GM18909 (cell line): ENCODE results near the gene TNNC1.

Source experiments
- ATAC-seq: cut with Tn5 transposase; IDR thresholded peaks from one replicate; pipeline ENCODE4 v1.9.1; 2021; ENCODE audit warnings: mild to moderate bottlenecking; ENCODE audit not compliant: unreplicated experiment, poor library complexity

TNNC1 gene

DNA sequence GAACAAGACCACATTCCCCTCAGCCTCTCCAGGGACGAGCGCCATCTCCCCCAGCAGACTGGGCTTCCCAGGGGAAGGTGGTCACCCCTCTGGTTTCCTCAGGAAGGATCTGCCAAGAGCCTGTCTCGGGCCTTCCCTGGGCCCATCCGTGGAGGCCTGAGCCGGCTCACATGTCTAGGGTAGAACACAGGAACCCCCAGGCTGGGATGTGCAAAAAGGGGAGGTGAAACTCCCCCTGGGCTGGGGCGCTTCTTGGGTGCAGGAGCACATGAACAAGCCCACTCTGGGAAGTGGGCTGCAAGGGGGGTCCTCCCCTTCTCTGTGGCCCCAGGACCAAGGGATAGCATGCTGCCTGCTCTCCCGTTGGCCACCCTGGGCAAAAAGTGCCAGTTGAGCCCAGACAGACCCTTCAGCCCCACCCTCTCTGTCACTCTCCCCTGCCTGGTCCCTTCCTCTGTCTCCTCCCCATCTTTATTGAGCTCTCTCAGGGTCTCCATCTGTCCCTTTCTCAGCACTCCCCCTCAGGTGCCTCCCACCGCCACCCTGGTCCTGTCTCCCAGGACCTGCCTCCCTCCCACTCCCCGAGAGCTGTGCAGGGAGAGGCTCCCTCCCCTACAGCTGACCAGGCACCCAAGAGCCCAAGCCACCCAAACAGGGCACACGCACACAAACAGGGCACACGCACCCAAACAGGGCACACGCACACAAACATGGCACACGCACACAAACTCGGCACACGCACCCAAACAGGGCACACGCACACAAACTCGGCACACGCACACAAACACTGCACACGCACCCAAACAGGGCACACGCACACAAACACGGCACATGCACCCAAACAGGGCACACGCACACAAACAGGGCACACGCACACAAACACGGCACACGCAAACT lies 9.8 kb downstream of the TNNC1 start:
- ATAC-seq, result no peak

GRCh38 chr3:52443268-52443610 lies 10.6 kb downstream of the TNNC1 start:
- no peak for ATAC-seq

DNA sequence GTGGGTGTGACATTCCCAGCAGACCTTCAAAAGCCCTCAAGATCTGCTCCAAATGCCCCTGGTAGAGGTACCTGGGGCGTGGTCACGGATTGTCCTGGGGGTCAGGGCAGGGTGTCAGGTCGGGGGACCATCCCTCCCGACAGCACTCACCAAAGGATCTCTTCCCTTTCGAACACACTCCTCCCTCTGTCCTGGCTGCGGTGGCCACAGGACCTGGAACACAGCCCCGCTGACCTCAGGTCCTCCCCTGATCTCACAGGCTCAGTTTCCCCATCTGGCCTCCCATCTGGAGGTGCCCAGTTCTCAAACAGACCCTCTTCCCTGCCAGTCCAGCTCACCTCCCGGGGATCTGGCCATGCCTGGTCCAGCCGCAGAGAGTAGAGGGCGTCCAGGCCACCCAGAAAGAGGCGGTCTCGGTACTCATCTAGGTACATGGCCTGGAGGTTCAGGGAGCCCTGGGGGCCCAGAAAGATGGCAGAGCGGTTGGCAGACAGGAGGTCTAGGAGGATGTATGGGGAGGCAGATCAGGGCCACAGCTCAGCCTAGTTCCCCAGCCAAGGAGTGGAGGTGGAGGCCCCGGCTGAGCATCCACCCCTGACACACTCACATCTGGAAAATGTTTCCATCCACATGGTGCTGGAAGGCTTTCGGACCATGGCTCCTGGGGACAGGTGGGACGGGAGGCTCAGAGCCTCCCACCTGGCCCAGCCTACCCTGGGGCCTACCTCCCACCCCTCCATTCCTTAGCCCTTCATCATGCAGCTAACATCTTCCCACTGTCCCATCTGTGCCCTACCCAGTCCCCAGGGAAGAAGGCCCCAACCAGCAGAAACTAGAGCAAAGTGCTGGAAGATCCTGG lies 11.2 kb downstream of the TNNC1 start:
- no peak for ATAC-seq

- ATAC-seq, result no peak
These were observed 12.0 kb downstream of the TNNC1 start for GRCh38 chr3:52441772-52442332.

- no peak for ATAC-seq
These were observed 12.6 kb downstream of the TNNC1 start for GRCh38 chr3:52441091-52441771.

DNA sequence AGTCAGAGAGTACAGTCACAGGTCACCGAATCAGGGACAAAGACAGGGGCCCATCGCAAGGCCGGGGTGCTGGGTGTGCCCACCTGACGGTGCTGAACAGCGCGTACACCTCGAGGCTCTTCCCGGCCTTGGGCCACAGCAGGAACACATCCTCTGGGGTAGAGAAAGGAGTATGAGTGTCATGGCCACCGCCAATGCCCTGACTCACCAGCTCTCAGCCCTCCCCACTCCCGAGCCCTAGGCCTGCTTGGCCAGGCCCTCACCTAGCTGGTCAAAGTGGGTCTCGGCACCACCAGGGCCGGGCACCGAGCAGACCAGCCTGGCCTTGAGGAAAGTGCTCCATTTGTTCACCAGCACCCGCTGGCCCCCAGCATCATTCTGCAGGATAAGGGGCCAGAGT lies 13.2 kb downstream of the TNNC1 start:
- ATAC-seq, result no peak

DNA sequence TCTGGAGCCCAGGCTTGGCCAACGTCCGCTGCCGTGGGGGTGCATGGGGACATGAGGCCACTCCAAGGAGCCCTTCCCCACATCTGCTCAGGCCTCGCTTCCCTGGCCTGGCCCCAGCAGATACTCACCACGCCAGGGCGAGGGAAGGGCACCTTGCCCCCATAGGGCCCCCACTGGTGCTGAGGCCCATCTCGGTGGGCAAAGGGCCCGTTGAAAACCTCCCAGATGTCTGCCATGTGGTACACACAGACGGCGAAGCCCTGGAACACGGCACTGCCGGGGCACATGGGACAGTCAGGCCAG lies 13.6 kb downstream of the TNNC1 start:
- ATAC-seq, result no peak

- no peak for ATAC-seq
These were observed 14.2 kb downstream of the TNNC1 start for GRCh38 chr3:52439426-52440248.

DNA sequence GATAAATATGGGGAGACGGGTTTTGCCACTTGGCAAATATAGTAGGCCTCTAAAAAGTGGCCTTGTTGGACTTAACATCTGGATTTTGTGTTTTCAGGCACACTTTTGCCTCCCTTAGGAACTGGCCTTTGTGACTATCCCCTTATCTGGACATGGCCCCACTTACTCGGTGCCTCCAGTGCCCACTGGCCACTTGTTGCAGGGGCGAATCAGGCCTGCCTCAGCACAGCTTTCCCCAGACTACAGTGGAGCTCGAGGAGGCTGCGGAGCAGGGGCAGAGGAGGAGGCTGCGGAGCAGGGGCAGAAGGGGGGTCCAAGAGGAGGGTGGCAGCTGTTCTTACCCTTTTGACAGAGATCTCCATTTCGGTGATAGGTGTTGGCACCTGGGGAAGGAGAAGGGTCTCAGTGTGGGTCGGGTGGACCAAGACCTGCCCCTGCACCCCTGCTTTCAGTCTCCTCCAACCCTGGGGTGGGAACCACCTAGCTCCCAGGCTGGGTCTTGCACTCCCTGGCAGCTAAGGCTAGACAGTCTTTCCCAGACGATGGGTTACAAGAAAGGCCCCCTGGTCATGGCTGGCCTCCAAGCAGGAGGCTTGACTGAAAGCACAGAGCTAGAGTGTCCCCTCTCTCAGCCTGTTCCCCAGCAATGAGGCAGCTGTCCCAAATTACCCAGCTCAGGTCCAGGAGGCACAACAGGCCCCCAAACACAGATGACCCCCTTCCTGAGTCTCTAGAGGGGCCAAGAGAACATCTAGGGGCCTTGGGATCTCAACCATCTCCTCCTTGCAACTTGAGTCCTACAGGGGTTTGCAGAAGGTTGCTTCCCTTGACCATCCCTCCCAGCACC lies 15.0 kb downstream of the TNNC1 start:
- no peak for ATAC-seq

DNA sequence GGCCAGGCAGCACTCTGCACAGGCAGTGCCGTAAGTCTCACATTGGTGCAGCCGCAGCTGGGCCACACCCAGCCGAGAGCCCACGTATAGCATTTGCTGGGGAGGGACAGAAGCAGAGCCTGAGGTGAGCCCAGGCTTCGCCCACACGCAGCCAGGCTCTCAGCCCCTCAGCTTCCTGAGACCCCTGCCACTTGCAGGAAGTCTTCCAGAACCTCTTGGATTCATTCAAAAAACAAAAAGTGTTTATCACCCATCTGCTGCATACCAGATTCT lies 15.8 kb downstream of the TNNC1 start:
- ATAC-seq, result no peak

GRCh38 chr3:52437326-52438103 lies 16.3 kb downstream of the TNNC1 start:
- no peak for ATAC-seq

GRCh38 chr3:52436500-52437149 lies 17.2 kb downstream of the TNNC1 start:
- ATAC-seq, result no peak

- no peak for ATAC-seq
These were observed 18.4 kb downstream of the TNNC1 start for GRCh38 chr3:52435246-52436101.

DNA sequence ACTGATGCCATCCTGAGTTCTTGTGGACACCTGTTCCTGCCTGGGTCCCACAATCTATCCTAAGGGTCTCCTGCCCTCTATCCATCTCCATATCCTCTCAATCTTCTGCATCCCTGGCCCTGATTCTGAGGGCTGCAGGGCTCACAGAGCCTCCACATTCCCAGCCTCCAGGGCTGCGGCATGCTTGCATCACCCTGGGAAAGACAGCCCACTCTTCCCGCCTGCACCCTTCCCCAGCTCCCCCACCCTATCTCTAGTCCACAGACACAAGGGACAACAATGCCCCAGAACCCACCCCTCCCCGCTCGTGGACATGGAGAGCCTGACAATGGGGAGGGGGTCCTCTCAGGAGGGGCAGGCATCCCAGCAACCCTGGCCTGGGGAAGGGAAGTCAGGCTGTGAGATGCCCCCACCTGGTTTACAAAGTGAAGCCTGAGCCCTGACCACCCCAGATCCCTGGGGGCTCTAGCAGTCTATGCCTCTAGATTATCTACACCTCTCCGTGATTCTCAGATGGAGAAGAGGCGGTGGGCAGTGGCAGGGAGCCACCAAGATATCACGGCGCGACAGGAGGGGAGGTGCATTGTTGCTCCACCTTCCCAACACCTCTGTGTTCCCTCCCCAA lies 19.2 kb downstream of the TNNC1 start:
- ATAC-seq, result no peak

DNA sequence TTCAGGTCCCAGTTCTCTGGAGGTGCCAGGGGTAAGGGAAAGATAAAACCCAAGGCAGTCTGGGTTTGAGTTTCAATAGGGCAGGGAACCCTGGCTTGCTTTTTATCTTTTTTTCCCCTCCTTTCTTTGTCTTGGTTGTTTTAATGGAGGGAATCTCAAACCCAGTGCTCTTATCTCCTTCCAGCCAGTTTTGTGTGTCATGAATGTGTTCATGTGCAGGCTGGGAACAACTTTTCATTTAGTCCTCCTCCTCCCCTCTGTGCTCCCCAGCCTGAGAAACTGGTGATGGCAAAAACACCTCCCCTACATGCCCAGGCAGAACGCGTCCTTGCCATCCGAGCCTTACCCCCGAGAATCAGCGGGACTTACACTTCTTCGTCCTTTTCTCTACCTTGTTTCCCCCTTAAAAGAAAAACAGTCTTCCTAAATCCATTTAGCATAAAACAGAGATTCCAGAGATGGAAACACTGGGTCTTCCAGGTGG lies 19.8 kb downstream of the TNNC1 start:
- no peak for ATAC-seq

GRCh38 chr3:52433328-52433995 lies 20.4 kb downstream of the TNNC1 start:
- ATAC-seq, result no peak
